ENCODE results near the gene TSC22D2. TPM values are rescaled to one million over a fixed set of nuclear protein-coding genes. Genes with fewer than 3 reads are reported as not detected.
A peak's percentile ranks its signal among the peaks of the same experiment; 100 is the strongest.

Gene TSC22D2
- total RNA-seq, 1 donor from 2014 or later: 37.9 TPM

DNA sequence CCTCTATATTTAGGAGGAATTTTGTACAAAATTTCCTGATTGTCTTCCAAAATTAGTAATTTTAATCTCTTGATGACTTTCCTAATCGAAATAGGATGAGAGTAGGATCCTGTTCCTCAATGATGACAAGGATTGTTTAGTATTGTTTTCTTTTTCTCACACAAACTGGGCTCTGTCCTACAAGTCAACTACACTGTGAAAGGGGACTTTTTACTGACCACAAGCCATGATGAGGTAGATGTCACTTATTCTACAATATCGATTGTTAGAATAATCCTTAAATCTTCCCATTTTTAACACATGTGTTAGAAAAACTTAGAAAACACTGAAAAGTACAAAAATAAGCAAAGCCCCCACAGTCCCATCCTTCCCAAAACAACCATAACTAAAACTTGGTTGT is 35.8 kb upstream of the TSC22D2 start:
- Mint-ChIP-seq H3K27ac (ENCODE audit: unreplicated experiment) (no peak overlapping the region), H3K9me3 (no peaks in the 10 kb centered on the region), H3K36me3 (ENCODE audit: low read depth) (no peaks in the 10 kb centered on the region), H3K4me1 (peaks cover 39% of the 10 kb centered on the region), H3K4me3 (no peak overlapping the region), H3K27me3 (ENCODE audit: low read depth) (no peaks in the 10 kb centered on the region)
- no peak for DNase-seq (ENCODE audit: low read depth, low spot score)
- TF ChIP-seq, protein P1, sequence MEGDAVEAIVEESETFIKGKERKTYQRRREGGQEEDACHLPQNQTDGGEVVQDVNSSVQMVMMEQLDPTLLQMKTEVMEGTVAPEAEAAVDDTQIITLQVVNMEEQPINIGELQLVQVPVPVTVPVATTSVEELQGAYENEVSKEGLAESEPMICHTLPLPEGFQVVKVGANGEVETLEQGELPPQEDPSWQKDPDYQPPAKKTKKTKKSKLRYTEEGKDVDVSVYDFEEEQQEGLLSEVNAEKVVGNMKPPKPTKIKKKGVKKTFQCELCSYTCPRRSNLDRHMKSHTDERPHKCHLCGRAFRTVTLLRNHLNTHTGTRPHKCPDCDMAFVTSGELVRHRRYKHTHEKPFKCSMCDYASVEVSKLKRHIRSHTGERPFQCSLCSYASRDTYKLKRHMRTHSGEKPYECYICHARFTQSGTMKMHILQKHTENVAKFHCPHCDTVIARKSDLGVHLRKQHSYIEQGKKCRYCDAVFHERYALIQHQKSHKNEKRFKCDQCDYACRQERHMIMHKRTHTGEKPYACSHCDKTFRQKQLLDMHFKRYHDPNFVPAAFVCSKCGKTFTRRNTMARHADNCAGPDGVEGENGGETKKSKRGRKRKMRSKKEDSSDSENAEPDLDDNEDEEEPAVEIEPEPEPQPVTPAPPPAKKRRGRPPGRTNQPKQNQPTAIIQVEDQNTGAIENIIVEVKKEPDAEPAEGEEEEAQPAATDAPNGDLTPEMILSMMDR (conservative IDR thresholded peaks at IDR 0.05): no peak

DNA sequence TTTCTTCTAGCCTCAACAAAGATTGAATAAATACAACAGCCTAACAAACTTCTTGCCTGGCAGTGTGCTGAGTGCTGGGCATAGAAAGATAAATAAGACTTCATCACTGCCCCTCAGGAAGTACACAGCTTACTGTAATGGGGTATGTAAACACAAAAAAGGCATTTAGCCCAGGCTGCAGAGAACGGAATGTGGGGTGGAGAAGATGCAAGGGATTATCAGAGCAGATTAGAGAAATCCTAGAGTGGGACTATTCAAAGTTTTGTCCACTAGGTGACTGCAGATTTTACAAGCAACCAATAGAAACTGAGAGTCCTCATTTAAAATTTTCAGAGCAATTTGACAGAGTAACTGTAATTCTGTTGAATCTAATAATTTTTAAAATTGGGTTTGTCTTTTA is 35.4 kb upstream of the TSC22D2 start:
- DNase-seq (ENCODE audit: low read depth, low spot score): no peak
- TF ChIP-seq, protein P1 (conservative IDR thresholded peaks at IDR 0.05): peak; percentile 48
- Mint-ChIP-seq H3K27me3 (ENCODE audit: low read depth) (no peaks in the 10 kb centered on the region), H3K4me3 (no peak overlapping the region), H3K9me3 (no peaks in the 10 kb centered on the region), H3K36me3 (ENCODE audit: low read depth) (no peaks in the 10 kb centered on the region), H3K27ac (ENCODE audit: unreplicated experiment) (no peak overlapping the region), H3K4me1 (peaks cover 39% of the 10 kb centered on the region)

DNA sequence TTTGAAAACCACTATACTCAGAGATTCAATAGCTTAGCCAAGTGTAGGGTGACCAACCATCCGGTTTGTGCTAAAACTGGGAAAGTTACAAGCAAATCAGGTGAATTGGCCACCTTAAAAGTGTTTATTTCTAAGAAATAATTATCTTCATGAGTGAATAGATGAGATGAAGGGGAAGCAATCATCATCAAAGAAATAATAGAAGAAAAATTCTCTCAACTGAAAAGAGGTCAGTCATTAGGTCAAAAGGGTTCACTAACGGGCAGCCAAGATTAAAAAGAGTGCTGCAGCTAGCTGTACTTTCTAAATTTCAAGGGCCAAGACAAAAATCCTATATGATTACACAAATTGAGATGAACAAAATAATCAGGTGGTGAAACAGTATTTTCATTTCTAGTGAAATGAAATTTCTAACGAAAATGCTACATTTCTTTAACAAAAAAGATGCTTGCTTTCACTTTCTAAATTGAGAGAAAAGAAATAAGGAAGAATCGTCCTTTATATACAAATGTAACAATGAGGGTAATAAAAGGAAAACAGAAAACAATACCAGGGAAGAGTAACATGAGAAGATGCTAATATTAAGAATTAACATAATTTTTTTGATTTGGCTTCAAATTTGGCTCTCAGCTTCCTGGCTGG is 34.7 kb upstream of the TSC22D2 start:
- no peaks in the 10 kb centered on the region for H3K36me3 Mint-ChIP-seq (ENCODE audit: low read depth)
- no peaks in the 10 kb centered on the region for H3K27me3 Mint-ChIP-seq (ENCODE audit: low read depth)
- H3K9me3 Mint-ChIP-seq: no peaks in the 10 kb centered on the region
- H3K27ac Mint-ChIP-seq (ENCODE audit: unreplicated experiment): no peak overlapping the region
- H3K4me1 Mint-ChIP-seq: peaks cover 39% of the 10 kb centered on the region
- TF ChIP-seq, protein P1 (conservative IDR thresholded peaks at IDR 0.05): no peak
- H3K4me3 Mint-ChIP-seq: no peak overlapping the region
- no peak for DNase-seq (ENCODE audit: low read depth, low spot score)

DNA sequence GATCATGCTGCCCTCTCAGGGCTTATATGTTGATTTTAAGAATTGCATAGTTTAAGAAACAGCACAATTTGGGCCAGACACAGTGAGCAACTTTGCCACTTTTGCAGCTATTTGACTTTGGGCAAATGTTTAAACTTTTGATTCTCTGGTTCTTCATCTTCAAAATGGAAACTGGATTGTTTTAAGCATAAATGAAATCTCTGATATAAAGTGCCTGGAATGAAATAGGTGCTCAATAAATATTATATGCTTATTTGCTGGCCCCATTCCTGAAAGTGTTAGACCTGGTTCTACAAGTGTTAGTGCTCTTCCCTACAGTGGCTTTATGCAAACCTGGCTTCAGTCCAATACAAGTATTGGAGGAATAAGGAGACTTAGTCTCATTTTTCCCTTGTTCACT is 33.1 kb upstream of the TSC22D2 start:
- DNase-seq (ENCODE audit: low read depth, low spot score): no peak
- Mint-ChIP-seq H3K4me3 (no peak overlapping the region), H3K4me1 (peaks cover 37% of the 10 kb centered on the region), H3K27ac (ENCODE audit: unreplicated experiment) (no peak overlapping the region), H3K9me3 (no peaks in the 10 kb centered on the region), H3K36me3 (ENCODE audit: low read depth) (no peaks in the 10 kb centered on the region), H3K27me3 (ENCODE audit: low read depth) (no peaks in the 10 kb centered on the region)
- TF ChIP-seq, protein P1 (conservative IDR thresholded peaks at IDR 0.05): no peak

DNA sequence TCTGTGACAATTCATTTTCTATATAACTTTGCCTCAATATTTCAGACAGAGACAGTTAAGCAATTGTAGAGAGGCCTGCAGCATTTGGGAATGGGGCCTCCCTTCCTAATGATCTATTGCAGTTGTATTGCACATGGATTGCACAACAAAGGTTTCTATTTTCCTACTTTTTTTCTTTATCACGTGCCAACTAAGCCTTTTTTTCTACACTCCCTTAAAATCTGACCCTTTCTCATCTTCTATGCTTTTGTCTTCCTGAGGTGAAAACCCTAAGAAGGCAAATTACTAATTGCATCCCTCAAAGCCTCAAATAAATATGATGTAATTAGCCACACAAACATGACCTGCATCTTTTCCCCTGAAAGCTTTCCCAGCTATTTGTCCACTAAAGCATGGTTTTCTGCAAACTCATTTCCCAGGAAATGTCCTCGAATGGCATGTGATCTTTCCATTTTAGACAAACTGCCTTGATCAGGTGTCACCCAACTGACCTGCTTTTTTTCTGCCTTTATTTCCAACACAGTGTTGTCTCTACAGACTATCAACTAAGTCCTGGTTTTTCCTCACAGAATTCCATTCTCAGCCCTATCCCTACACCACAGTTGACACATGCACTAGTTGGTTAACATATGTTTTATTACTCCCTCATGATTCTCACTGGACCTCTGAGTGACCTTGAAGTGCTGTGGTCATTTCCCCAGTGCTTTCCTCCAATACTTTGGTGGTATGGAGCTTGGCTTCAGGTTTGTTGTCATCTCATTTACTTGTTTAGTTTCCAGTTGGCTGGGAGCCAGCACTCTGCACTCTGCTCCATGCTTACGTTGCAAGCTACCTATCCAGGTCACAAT is 31.9 kb upstream of the TSC22D2 start:
- no peaks in the 10 kb centered on the region for H3K9me3 Mint-ChIP-seq
- no peaks in the 10 kb centered on the region for H3K27me3 Mint-ChIP-seq (ENCODE audit: low read depth)
- TF ChIP-seq, protein P1 (conservative IDR thresholded peaks at IDR 0.05): no peak
- H3K27ac Mint-ChIP-seq (ENCODE audit: unreplicated experiment): no peak overlapping the region
- peaks cover 27% of the 10 kb centered on the region for H3K4me1 Mint-ChIP-seq
- no peak overlapping the region for H3K4me3 Mint-ChIP-seq
- H3K36me3 Mint-ChIP-seq (ENCODE audit: low read depth): no peaks in the 10 kb centered on the region
- no peak for DNase-seq (ENCODE audit: low read depth, low spot score)
